Muscle of arm (tissue), 12 donors: Measurements from ENCODE around the gene TTC39A. TPM values are rescaled to one million over a fixed set of nuclear protein-coding genes. Genes with fewer than 3 reads are reported as not detected.
A peak's percentile ranks its signal among the peaks of the same experiment; 100 is the strongest.
"Not testable (repeated sequence)": the region's sequence is repeated elsewhere in the genome, so short reads cannot be mapped to it uniquely, and the experiment has no call there.

Experiments
- DNase-seq: peaks from one replicate; pipeline ENCODE4 v3.0.0-alpha.2; 2013
- polyA plus RNA-seq, 12 donors: library from polyadenylated mRNA; unstranded; fragments of 120-200 nt; gene quantifications; one replicate each; pipeline ENCODE4 v1.2.1, GENCODE V29; 2013; ENCODE audit not compliant: insufficient read length in 12 of 12

Gene TTC39A
- polyA plus RNA-seq, 12 donors: 2.0 to 18.9 (median 6.1) TPM; not detected in 1

DNA sequence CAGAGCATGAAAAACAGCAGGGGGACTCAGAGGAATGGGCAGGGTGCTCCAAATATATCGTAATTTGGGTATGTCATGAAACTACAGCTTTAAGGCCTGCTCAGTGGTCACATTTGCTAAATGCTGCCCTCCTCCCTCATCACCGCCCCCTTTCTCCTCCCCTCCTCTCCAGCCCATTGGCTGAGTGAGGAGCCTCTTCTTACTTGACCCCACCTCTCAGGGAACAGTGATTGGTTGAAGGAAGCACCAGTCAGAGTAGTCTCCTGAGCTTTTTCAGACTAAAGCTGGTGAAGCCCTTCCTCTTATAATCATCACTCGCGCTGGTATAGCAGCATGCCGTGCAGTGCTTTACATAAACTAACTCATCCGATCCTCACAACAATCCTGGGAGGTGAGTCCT, 10.0 kb upstream of the TTC39A start:
- DNase-seq: no peak

DNA sequence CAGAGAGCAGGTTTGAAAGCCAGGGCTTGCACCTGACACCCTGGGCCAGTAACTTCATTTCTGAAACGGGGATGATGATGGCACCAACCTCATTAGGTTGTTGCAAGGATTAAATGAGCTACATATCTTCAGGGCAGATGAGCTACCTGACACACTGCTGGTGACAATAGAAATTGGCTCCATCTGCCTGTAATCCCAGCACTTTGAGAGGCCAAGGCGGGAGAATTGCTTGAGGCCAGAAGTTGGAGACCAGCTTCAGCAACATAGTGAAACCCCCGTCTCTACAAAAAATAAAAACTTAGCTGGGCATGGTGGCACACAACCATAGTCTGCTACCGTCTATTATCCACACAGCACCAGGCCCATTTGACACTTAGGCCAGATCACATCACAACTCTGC, 6.3 kb upstream of the TTC39A start:
- DNase-seq: no peak

DNA sequence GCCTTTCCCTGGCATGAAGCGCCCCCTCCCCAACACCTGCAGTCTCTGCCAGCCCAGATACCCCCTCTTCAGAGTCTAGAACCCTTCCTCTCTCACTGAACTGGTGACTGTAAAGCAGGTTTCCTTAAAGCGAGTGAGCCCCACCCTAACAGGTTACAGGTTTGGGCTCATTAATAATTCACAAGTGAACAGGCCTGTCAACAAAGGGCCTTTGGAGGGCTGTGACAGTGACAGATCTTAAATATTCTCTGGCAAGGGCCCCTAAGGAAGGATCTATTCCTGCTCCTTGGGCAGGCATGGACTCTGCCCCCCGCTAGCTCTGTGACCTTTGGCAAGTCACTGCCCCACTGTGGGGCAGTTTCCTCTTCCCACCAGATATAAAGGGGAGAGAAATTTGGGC, 5.6 kb upstream of the TTC39A start:
- DNase-seq: no peak

DNA sequence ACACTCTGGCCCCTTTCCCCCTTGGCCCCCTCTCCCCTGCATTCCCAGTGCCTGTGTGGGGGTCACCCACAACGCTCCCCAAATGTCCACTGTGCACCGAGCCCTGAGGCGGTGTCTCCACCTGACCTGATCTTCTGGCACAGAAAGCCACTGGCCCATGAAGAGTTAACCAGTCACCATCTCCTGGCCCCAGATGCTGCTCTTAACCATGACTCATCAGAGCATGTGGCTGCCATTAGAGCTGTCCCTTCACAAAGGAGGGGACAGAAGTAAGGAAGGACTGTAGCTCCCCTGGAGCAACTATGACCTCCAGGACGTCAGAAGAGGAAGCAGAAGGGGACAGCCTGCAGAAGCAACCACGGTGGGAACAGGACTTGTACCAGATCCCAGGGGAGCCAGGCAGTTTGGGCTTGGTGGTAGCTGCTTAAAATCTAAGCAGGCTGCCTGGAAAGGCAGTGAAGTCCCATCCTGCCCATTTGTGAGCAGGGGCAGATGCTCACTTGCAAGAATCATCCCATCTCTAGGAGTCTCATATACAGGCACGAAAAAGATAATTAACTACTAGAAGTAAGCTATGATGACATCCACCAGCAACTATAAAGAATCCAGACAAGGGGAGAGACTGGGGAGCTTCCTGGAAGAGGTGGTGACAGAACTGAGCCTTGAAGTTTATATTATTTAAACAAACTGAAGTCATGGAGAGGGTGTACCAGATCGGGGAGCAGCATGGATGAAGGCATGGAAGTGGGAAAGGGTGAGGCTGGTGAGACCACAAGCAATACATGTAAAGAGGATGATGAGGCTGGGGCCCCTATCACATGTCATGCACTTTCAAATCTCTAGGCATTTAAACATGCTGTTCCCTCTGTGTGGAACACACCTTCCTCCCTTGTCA, 1.1 kb upstream of the TTC39A start:
- DNase-seq: peak; percentile 15

DNA sequence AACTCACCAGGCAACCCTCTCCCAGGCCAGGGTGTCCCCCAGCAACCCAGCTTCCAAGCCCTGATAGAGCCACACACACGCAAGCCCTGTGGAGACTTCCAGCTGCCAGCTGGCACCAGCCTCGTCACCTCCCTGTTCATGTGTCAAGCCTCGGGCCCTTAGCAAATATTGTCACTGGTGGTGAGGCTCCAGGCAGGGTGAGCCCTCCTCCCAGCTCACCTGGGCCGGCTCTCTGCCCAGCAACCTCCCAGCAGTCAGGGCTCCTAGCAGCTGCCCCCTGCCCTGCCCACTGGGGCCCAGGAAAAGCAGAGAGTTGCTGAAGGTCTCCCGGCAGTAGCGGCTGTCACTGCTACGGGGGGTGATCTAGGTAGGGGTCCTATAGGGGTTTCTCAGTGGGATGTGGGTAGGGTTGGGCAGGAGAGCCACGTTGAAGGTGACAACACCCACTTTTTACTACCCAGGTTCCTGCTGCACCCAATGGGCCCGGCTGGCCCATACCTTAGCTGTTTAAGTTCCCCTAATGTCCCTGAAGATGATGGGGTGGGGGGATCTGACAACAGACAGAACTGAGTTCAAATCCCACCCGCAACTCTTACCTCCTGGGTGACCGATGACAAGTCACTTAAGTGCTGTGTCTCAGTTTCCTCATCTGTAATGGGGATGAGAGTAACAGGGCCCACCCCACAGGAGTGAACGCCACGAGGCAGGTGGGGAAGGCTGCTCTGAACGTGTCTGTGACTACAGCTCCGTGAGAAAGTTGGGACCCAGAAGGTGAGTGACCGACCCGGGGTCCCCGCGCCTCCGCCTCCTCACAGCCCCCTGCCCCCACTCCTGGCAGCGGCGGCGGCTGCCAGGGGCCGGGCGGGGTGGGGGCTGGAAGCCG, 678 bp downstream of the TTC39A start:
- no peak for DNase-seq

DNA sequence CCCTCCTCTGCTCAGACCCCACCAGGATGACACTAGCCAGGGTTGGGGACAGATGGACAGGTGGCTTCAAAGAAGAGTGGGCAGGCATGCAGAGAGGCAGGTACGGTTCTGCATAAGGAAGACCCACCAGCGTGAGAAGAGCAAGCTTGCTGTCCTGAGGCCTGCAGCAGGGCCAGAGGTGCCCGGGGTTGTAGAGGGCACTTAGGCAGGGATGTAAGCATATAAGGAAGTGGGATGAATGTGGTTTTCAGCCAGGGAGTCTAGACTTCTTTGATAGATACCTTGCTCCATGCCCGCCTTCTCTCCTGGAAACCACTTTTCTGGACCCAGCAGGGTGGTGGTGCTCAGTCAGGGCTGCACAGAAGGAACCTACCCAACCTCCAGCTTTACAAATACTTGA, 1.4 kb downstream of the TTC39A start:
- DNase-seq: no peak

DNA sequence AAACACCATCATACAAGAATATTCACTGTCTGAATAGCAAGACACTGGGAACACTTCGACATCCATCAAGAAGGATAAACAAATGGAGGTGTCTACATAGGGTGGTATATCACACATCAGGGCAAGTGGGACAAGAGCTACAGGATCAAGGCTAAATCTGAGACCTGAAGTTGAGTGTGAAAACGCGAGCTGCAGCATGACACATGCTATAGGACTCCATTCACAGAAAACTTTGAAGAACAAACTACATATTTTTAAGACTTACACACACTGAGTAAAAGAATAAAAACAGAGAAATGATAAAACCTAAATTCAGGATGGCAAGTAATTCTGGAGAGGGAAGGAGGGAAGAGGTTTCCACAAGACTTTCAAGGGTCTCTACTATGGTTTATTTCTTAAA, 2.1 kb downstream of the TTC39A start:
- no peak for DNase-seq

DNA sequence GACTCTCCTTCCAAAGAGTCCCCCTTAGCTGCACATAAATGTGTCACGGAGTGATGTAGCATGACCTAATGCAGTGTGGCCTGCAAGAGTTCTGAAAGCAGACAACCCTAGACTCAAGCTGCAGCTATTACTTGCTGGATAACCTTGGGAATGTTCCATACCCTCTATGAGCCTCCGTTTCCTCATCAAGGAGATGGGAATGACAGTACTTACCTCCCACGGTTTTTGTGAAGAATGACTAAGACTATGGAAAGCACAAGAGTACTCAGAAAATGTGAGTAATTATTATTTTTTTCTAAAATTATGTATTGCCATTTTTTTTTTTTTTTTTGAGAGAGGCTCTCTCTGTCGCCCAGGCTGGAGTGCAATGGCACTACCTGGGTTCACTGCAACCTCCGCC, 3.0 kb downstream of the TTC39A start:
- no peak for DNase-seq

DNA sequence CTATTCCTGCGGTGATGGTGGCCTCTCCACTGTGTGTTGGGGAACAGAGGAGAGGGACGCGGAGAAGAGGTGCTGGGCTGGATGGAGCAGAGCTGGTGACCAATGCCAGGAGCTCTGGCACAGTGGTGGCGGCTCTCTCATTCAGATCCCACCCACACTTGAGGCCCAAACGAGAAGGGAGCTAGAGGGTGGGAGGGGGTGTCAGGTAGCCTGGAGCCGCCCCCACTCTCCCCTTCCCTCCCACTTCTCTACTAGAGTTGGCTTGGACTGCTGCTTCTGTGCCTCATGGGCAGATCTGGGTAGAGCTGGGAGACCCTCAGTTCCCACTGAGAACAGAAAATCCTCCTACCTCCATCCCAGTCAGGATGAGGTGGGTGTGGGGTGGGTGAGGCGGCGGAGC, 3.5 kb downstream of the TTC39A start:
- DNase-seq: no peak

DNA sequence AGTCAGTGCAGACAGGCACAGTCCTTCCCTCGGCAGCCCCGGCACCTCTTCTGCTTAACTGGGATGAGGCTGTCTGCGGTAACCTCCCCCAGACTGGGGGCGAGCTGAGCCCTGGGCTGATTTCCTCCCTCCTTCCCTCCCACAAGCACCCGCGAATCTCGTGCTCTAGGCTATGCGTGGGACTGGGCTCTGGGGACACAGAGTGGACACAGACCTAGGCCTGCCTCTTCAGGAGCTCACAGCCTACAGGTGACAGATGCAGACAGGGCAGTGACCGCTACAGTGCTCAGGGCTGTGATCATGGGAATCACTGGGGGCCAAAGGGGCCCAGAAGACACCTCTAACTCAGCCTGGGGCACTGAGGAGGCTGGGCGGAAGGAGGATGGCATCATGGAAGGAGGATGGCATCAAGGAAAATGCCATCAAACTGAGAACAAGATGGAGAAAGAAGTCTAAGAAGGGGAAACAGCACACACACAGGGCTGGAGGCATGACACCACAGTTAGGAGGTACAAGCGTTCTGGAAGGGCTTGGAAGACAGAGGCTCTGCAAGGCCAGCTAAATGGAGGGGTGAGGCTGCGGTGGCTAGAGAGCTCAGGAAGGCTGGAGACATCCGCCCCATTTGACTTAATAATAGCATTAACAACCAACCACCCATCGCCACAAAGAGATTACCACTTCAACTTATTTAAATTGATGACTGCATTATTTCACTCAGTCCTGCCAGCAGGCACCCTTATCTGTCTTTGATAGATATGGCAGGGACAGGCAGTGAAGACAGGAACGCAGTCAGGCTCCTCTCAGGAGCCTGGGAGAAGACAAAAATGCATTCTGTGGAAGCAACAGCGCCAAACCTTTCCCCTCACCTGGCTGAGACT, 4.2 kb downstream of the TTC39A start:
- DNase-seq: no peak

DNA sequence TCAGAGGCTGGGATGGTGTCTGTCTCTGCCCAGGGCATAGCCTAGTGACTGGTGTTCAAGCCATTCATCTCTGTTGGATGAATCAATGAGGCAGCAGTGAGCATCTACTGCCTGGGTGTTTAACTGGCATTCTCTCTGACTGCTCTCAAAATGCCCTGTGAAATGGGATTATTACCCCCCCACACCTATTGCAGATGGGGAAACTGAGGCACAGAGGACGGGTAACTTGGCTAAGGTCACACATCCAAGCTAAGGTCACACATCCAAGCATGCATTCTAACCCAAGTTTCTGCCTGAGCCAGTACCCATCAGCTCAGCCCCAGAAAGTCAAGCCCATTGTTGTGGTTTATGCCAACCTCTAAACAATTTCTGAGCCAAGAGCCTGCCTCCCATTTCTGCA, 5.0 kb downstream of the TTC39A start:
- DNase-seq: no peak

DNA sequence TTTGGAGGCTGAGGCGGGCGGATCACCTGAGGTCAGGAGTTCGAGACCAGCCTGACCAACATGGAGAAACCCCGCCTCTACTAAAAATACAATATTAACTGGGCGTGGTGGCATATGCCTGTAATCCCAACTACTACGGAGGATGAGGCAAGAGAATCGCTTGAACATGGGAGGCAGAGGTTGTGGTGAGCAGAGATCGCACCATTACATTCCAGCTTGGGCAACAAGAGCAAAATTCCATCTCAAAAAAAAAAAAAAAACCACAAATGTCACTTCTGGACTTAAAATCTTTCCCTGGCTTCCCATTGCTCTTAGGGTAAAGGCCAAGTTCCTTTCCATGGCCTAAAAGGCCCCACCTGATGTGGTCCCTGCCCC, 5.4 kb downstream of the TTC39A start:
- DNase-seq: not testable (repeated sequence)

DNA sequence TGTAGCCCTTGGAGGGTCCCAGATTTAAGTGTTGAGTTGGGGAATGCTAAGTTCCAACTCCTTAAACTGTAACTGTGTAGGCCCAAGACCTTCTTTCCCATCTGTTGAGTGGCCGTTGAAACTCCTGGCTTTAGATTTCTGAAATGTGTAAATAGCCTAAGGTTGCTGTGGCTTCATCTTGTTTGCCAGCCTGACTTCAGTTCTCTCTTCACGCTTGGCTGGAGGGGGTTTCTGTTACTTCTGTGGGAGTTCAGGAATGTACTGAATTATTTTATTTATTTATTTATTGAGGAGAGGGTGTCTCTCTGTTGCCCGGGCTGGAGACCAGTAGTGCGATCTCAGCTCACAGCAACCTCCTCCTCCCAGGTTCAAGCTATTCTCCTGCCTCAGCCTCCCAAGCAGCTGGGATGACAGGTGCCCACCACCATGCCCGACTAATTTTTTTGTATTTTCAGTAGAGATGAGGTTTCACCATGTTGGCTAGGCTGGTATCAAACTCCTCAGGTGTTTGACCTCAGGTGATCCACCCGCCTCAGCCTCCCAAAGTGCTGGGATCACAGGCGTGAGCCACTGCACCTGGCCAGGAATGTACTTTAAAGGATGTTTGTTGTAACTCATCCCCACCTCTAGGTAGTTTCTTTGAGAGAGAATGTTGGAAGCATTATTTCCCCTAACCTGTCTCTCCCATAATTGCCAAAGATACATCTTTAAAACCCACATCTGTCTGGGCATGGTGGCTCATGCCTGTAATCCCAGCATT, 5.9 kb downstream of the TTC39A start:
- no peak for DNase-seq

DNA sequence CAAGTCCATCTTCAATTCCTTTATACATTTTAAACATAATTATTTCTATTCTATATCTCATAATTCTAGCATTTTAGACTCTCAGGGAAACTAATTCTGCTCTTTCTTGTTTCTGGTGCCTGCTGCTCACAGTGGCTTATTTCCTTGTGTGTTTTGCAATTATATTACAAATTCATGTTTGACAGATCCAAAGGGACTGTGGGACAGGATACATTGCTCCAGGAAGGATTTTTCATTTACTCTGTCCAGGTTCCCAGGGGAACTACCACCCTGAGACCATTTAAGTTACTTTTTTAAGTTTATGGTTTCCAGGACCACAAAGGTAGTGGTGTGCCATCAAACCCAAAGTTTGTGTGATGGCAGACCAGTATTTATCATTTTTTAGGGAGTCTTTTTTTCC, 6.6 kb downstream of the TTC39A start:
- DNase-seq: no peak

DNA sequence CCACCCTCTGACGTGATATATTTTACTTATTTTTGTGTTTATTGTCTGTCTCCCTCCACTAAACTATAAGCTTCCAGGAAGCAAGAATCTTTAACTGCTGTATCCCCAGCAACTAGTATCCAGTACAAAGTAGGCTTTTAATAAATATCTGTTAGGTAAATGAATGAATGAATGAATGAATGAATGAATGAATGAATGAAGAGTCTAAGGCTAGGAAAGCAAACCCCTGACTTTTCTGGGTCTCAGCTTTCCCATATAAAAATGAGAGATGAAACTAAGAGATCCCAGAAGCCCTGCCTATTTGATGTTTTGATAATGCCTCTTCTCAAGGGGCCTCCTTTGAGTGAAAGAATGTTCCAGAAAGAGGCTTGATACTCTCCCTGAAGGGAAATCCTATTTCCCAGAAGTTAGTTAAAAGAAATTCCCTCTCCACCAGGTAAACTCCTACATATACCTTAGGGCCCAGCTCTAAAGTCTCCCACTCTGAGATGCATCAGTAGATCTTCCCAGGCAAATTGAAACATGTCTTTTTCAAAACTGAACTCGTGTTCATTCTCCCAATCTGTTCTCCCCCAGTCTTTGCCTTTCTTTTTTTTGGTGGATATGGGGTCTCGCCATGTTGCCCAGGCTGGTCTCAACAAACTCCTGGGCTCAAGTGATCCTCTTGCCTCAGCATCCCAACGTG, 7.8 kb downstream of the TTC39A start:
- DNase-seq: no peak

DNA sequence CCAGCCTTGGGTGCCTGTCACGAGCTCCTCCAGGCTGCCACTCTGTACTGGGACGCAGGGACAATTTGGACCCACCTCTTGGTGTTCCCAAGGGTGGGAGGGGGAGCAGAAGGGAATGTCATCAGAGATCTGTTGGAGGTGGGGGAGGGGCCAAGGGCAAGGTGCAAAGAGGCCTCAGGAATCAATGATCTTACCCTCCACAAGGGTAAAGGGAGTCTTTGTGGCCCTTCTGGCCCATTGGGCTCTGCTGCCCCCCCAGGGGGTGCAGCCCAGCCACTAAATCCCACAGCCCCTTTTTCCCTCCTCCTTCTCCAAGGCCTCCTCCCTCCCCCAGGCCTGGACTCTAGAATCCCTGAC, 8.5 kb downstream of the TTC39A start:
- no peak for DNase-seq

DNA sequence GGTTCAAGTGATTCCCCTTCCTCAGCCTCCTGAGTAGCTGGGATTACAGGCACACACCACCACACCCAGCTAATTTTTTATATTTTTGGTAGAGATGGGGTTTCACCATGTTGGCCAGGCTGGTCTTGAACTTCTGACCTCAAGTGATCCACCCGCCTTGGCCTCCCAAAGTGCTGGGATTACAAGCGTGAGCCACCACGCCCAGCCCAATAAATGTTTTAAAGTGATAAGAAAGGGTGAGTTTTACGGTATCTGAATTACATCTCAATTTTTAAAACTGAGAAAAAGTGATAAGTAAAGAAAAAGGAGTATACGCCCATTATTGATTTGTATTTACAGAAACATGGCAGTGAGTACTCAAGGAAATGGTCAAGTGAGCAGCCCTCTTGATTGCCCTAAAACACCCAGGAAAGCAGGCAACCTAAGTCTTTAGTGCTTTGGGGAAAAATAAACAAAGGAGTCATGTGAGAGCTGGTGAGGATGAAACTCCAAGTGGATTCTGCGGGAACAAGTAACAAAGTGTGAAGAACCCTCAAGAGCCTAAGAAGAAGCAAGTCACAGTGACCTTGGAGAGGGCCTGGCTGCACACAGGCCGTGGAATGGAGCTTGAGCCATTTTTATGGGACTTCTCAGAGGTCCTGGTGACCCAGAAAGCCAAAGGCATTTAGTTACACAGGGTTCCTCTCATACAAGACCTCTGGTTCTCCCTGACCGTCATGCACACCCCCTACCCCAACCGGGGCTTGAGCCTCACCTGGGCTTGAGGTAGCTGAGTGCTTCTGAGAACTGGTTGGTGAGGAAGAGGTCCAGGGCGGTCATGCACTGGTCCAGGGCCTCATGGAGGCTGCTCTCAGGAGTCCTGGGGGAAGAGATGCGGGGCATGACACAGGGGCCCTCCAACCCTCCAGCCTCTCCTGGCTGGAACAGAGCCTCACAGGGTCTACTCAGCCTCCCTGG, 9.1 kb downstream of the TTC39A start:
- no peak for DNase-seq

DNA sequence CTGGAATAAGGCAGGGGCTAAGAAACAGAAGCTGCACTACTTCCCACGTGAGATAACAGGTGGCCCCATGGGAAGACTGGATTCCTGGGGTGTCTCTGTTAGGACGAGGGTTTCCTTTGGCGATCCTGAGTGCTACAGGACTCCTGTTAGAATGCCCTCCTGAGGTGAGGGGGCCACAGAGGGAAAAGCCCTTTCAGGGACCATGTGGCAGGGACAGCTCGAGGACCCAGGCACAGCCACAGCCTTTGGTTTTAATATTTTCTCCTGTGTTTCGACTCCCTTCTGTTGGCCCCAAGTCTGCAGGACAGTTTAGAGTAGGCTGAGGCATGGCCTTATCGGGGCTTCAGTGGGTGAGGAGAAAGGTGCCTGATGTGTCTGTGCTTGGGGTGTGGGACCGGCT, 12.6 kb downstream of the TTC39A start:
- no peak for DNase-seq

DNA sequence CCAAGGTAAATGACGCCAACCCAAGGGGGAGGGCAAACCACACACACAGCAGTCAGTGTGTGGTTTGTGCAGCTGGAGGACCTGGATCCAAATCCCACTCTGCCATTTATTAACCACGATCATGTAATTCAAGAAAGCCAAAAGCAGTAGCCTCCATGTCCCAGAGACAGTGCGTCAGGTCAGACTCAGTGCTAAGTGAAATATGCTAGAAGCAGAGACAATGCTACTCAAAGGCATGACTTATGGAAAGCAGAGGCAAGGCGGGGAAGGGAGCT, 13.6 kb downstream of the TTC39A start:
- no peak for DNase-seq
